Smooth muscle cell (in vitro differentiated cells): ENCODE results near the gene RALY. TPM values are rescaled to one million over a fixed set of nuclear protein-coding genes. Genes with fewer than 3 reads are reported as not detected.

Experiments
- DNase-seq: peaks from one replicate; lab custom pipeline; 2025; ENCODE audit not compliant: unreplicated experiment; lab: John Stamatoyannopoulos, UW
- H2AFZ ChIP-seq: fragments of 200-600 bp; sonication (generic); 2 replicates; pipeline ENCODE4 v1.6.0; 2016; ENCODE audit warnings: antibody characterized with exemption, low read depth, mild to moderate bottlenecking
- H3F3A ChIP-seq: fragments of 200-600 bp; sonication (generic); 2 replicates; pipeline ENCODE4 v1.6.0; 2017; ENCODE audit warnings: antibody characterized with exemption, low read depth
- H3K27ac ChIP-seq: fragments of 200-600 bp; sonication (generic); 2 replicates; pipeline ENCODE4 v1.5.1; 2016; ENCODE audit warnings: low read depth, mild to moderate bottlenecking
- H3K27me3 ChIP-seq: fragments of 200-600 bp; sonication (generic); 2 replicates; pipeline ENCODE4 v1.6.1; 2016; ENCODE audit warnings: low read depth, mild to moderate bottlenecking
- H3K36me3 ChIP-seq: fragments of 200-600 bp; sonication (generic); 2 replicates; pipeline ENCODE4 v1.5.1; 2016; ENCODE audit warnings: low read depth
- H3K4me1 ChIP-seq: fragments of 200-600 bp; sonication (generic); 2 replicates; pipeline ENCODE4 v1.5.1; 2016; ENCODE audit warnings: low read depth
- H3K4me2 ChIP-seq: fragments of 200-600 bp; sonication (generic); 2 replicates; pipeline ENCODE4 v1.6.0; 2016; ENCODE audit warnings: mild to moderate bottlenecking
- H3K4me3 ChIP-seq: fragments of 200-600 bp; sonication (generic); 2 replicates; pipeline ENCODE4 v1.5.1; 2016; ENCODE audit warnings: mild to moderate bottlenecking
- H3K79me2 ChIP-seq: fragments of 200-600 bp; sonication (generic); 2 replicates; pipeline ENCODE4 v1.6.0; 2016; ENCODE audit warnings: low read depth, mild to moderate bottlenecking
- H3K9ac ChIP-seq: fragments of 200-600 bp; sonication (generic); 2 replicates; pipeline ENCODE4 v1.6.0; 2016; ENCODE audit warnings: low read depth
- H3K9me3 ChIP-seq: fragments of 200-600 bp; sonication (generic); replicated peaks from 2 replicates; pipeline ENCODE4 v1.5.1; 2016; ENCODE audit warnings: low read depth
- H4K20me1 ChIP-seq: fragments of 200-600 bp; sonication (generic); 2 replicates; pipeline ENCODE4 v1.6.0; 2016; ENCODE audit warnings: low read depth
- WGBS: methylation state at CpG from one replicate; pipeline ENCODE4 v1.1.7; 2016; ENCODE audit warnings: low lambda C conversion rate; 5-methylcytosine and 5-hydroxymethylcytosine counted together
- polyA plus RNA-seq: library from polyadenylated mRNA; unstranded; fragments of >200 nt; fragmentation: Nextera tagmentation; extraction: Ambion mirVana; gene quantifications from 2 replicates; pipeline ENCODE4 v1.2.1, GENCODE V29; 2016
- total RNA-seq: library from RNA; depleted of rRNA; stranded (reverse); fragments of >200 nt; gene quantifications from 2 replicates; pipeline ENCODE4 v1.2.3, GENCODE V29; 2014
- TF ChIP-seq, protein P1 (sequence below): fragments of 200-600 bp; sonication (generic); IDR thresholded peaks from 2 replicates; pipeline ENCODE4 v1.5.1; 2017; ENCODE audit warnings: borderline replicate concordance, mild to moderate bottlenecking, antibody characterized with exemption; ENCODE audit not compliant: insufficient read depth, poor library complexity, severe bottlenecking

RALY gene
- total and polyA plus RNA-seq, 2 experiments from 2014 or later, result 99.7 to 218 TPM

DNA sequence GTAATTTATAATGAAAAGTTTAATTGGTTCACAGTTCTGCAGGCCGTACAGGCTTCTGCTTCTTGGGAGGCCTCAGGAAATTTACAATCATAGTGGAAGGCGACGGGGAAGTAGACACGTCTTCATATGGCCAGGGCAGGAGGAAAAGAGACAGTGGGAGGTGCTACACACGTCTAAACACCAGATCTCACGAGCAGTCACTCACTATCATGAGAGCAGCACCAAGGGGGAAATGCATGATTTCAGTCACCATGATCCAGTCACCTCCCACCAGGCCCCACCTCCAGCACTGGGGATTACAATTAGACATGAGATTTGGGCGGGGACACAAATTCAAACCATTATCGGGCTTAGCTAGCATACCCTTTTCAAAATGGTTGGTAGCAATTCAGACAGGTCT is 77.1 kb downstream of the RALY start:
- H3K79me2 ChIP-seq, result peaks cover 33% of the 10 kb centered on the region
- WGBS, result 97% methylated on average over 8 of the region's 8 CpGs

DNA sequence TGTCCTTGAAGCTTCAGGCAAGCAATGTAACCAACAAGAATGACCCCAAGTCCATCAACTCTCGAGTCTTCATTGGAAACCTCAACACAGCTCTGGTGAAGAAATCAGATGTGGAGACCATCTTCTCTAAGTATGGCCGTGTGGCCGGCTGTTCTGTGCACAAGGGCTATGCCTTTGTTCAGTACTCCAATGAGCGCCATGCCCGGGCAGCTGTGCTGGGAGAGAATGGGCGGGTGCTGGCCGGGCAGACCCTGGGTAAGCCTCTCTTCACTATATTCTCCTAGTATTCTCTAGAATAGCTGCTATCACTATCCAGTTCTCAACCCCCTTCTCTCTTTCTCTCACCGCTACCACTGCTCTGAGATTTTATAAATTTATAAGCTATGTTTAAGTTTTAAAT is 78.4 kb downstream of the RALY start:
- no peaks in the 10 kb centered on the region for H3K27me3 ChIP-seq
- H3K4me2 ChIP-seq, result no peak overlapping the region
- no peaks in the 10 kb centered on the region for H3K36me3 ChIP-seq
- no peak for DNase-seq
- H3K27ac ChIP-seq, result no peak overlapping the region
- H3K4me1 ChIP-seq, result peaks cover 5% of the 10 kb centered on the region
- TF ChIP-seq, protein P1, sequence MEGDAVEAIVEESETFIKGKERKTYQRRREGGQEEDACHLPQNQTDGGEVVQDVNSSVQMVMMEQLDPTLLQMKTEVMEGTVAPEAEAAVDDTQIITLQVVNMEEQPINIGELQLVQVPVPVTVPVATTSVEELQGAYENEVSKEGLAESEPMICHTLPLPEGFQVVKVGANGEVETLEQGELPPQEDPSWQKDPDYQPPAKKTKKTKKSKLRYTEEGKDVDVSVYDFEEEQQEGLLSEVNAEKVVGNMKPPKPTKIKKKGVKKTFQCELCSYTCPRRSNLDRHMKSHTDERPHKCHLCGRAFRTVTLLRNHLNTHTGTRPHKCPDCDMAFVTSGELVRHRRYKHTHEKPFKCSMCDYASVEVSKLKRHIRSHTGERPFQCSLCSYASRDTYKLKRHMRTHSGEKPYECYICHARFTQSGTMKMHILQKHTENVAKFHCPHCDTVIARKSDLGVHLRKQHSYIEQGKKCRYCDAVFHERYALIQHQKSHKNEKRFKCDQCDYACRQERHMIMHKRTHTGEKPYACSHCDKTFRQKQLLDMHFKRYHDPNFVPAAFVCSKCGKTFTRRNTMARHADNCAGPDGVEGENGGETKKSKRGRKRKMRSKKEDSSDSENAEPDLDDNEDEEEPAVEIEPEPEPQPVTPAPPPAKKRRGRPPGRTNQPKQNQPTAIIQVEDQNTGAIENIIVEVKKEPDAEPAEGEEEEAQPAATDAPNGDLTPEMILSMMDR, result no peak
- peaks cover 100% of the 10 kb centered on the region for H4K20me1 ChIP-seq
- H3K9me3 ChIP-seq, result no peaks in the 10 kb centered on the region
- peaks cover 36% of the 10 kb centered on the region for H3K79me2 ChIP-seq
- H3K9ac ChIP-seq, result no peak overlapping the region
- no peak overlapping the region for H2AFZ ChIP-seq
- no peaks in the 10 kb centered on the region for H3F3A ChIP-seq
- H3K4me3 ChIP-seq, result no peak overlapping the region
- 95% methylated on average over 8 of the region's 8 CpGs for WGBS

More for the DNA sequence above, 77.1 kb downstream of the RALY start:
- Histone ChIP-seq H3K27ac (no peak overlapping the region), H4K20me1 (peaks cover 100% of the 10 kb centered on the region), H2AFZ (no peak overlapping the region), H3F3A (no peaks in the 10 kb centered on the region), H3K9ac (no peak overlapping the region), H3K36me3 (no peaks in the 10 kb centered on the region), H3K9me3 (no peaks in the 10 kb centered on the region), H3K4me3 (no peak overlapping the region), H3K27me3 (no peaks in the 10 kb centered on the region), H3K4me2 (no peak overlapping the region), H3K4me1 (peaks cover 10% of the 10 kb centered on the region)
- TF ChIP-seq, protein P1, result no peak
- DNase-seq, result no peak

DNA sequence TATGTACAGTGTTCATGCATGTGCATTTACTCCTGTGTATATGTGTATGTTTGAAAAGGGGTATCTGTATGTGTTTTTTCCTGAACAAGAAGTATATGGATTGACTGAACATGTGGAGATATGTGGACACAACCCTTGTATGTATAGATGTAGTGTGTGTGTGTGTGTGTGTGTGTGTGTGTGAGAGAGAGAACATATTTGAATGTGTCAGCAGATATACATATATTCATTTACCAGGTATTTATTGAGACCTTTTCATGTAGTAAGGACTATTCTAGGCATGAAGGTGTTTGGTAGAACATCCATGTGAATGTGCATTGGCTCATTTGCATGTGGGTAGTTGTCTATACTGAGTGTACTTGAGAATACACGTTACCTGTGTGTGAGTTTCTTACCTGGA is 79.1 kb downstream of the RALY start:
- DNase-seq, result no peak
- Histone ChIP-seq H3K4me1 (peaks cover 5% of the 10 kb centered on the region), H3K27me3 (no peaks in the 10 kb centered on the region), H2AFZ (no peak overlapping the region), H3K9ac (no peak overlapping the region), H4K20me1 (peaks cover 100% of the 10 kb centered on the region), H3K4me2 (no peak overlapping the region), H3K79me2 (peaks cover 35% of the 10 kb centered on the region), H3K36me3 (no peaks in the 10 kb centered on the region), H3K9me3 (no peaks in the 10 kb centered on the region), H3K27ac (no peak overlapping the region), H3F3A (no peaks in the 10 kb centered on the region), H3K4me3 (no peak overlapping the region)
- WGBS, result 96% methylated on average over 1 of the region's 1 CpG
- TF ChIP-seq, protein P1, result no peak

DNA sequence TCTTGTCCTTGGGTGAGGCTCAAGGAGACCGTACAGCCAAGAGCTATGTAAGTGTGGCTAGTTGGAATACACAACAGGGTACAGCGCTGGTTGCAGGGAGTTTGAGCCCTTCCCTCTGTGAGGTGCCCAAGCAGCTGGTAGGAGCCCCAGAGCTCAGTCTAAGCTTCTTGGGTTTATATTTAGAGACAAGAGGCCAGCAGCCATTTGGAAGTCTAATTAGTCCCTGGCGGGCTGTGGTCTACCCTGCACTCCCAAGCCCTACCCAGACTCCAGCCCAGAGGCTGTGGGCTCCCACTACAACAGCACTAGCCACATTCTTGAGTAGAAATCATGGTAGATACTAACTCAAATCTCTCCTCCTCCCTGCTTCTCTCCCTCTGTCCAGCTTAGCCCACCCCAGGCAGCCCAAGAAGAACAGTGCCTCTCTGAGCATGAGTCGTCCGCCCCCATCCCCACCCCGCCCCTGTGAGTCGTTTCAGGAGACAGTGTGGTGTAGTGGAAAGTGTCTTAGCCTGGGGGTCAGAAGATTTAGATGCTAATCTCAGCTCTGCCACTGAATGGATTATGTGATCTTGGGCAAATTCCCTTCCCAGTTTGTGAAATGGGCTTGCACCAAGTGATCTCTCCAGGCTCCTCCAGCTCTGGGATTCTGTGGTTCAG is 80.5 kb downstream of the RALY start:
- H4K20me1 ChIP-seq, result peaks cover 99% of the 10 kb centered on the region

More for the DNA sequence above, 80.5 kb downstream of the RALY start:
- H3K9ac ChIP-seq, result no peak overlapping the region
- H3K36me3 ChIP-seq, result no peaks in the 10 kb centered on the region
- no peaks in the 10 kb centered on the region for H3F3A ChIP-seq
- H3K4me2 ChIP-seq, result no peak overlapping the region
- H3K9me3 ChIP-seq, result no peaks in the 10 kb centered on the region
- peaks cover 31% of the 10 kb centered on the region for H3K79me2 ChIP-seq
- WGBS, result 70% methylated on average over 7 of the region's 7 CpGs
- no peak for DNase-seq
- TF ChIP-seq, protein P1, result no peak
- H3K4me1 ChIP-seq, result peaks cover 5% of the 10 kb centered on the region
- H3K27ac ChIP-seq, result no peak overlapping the region
- no peaks in the 10 kb centered on the region for H3K27me3 ChIP-seq
- H3K4me3 ChIP-seq, result no peak overlapping the region
- no peak overlapping the region for H2AFZ ChIP-seq
